HepG2 (cell line): ENCODE measurements around the gene PXMP4. TPM values are rescaled to one million over a fixed set of nuclear protein-coding genes. Genes with fewer than 3 reads are reported as not detected.

Experiments
- CEBPZ ChIP-seq: IDR thresholded peaks from 2 replicates; pipeline ENCODE4 v1.6.1; 2012; ENCODE audit warnings: low read length, improper control_type of control experiment
- CHD4 ChIP-seq: fragments of 200-600 bp; sonication (generic); IDR thresholded peaks from 2 replicates; pipeline ENCODE4 v1.7.0; 2017; ENCODE audit warnings: mild to moderate bottlenecking, low read length, borderline replicate concordance
- FOXP4 ChIP-seq: sonication (generic); formaldehyde crosslinking; IDR thresholded peaks from 2 replicates; pipeline ENCODE4 v1.4.0; 2020; ENCODE audit warnings: missing genetic modification reagents
- GATA4 ChIP-seq: sonication (generic); IDR thresholded peaks from 2 replicates; pipeline ENCODE4 v1.6.1; 2016; ENCODE audit warnings: antibody characterized with exemption, low read depth, borderline replicate concordance
- GFI1 ChIP-seq: sonication (generic); formaldehyde crosslinking; IDR thresholded peaks from 2 replicates; pipeline ENCODE4 v1.5.0; 2020; ENCODE audit warnings: missing genetic modification reagents, mild to moderate bottlenecking, borderline replicate concordance
- HOMEZ ChIP-seq: IDR thresholded peaks from 2 replicates; pipeline ENCODE4 v1.6.1; 2016; ENCODE audit warnings: low read depth
- NAIF1 ChIP-seq: sonication (generic); formaldehyde crosslinking; IDR thresholded peaks from 2 replicates; pipeline ENCODE4 v1.5.0; 2020; ENCODE audit warnings: mild to moderate bottlenecking, missing genetic modification reagents, borderline replicate concordance
- PHF8 ChIP-seq: sonication (generic); formaldehyde crosslinking; IDR thresholded peaks from 2 replicates; pipeline ENCODE4 v1.5.0; 2020; ENCODE audit warnings: missing genetic modification reagents
- PITX1 ChIP-seq: sonication (generic); formaldehyde crosslinking; IDR thresholded peaks from 2 replicates; pipeline ENCODE4 v1.5.1; 2020; ENCODE audit warnings: mild to moderate bottlenecking, missing genetic modification reagents
- TEF ChIP-seq: sonication (generic); formaldehyde crosslinking; IDR thresholded peaks from 2 replicates; pipeline ENCODE4 v1.5.0; 2020; ENCODE audit warnings: missing genetic modification reagents
- ZFP90 ChIP-seq: sonication (generic); formaldehyde crosslinking; IDR thresholded peaks from 2 replicates; pipeline ENCODE4 v1.8.0; 2022; ENCODE audit warnings: missing genetic modification reagents, mild to moderate bottlenecking, inconsistent platforms, borderline replicate concordance
- ZMYM3 ChIP-seq: sonication (generic); formaldehyde crosslinking; IDR thresholded peaks from 2 replicates; pipeline ENCODE4 v1.5.1; 2020; ENCODE audit warnings: mild to moderate bottlenecking, missing genetic modification reagents
- ZNF160 ChIP-seq: sonication (generic); formaldehyde crosslinking; IDR thresholded peaks from 2 replicates; pipeline ENCODE4 v1.8.0; 2022; ENCODE audit warnings: mild to moderate bottlenecking, inconsistent platforms, missing genetic modification reagents
- ZNF230 ChIP-seq: sonication (generic); formaldehyde crosslinking; IDR thresholded peaks from 2 replicates; pipeline ENCODE4 v1.4.0; 2020; ENCODE audit warnings: mild to moderate bottlenecking, missing genetic modification reagents
- ZNF441 ChIP-seq: sonication (generic); formaldehyde crosslinking; IDR thresholded peaks from 2 replicates; pipeline ENCODE4 v1.7.0; 2021; ENCODE audit warnings: missing genetic modification reagents, borderline replicate concordance
- ZNF761 ChIP-seq: sonication (generic); formaldehyde crosslinking; conservative IDR thresholded peaks from 2 replicates; pipeline ENCODE4 v1.4.0; 2020; ENCODE audit warnings: mild to moderate bottlenecking, missing genetic modification reagents
- ZNF816 ChIP-seq: sonication (generic); formaldehyde crosslinking; IDR thresholded peaks from 2 replicates; pipeline ENCODE4 v1.8.0; 2022; ENCODE audit warnings: missing genetic modification reagents, mild to moderate bottlenecking, borderline replicate concordance
- polyA plus RNA-seq, 8 experiments: library from polyadenylated mRNA; depleted of rRNA in 3 of 8; stranded (reverse) in 7 of 8; unstranded in 1 of 8; fragments of >200 nt; fragmentation: Illumina TruSeq in 4 of 8; extraction: Trizol in 4 of 8; gene quantifications; 2 replicates each; pipeline versions ENCODE4 v1.2.1 to v1.2.3, GENCODE V29; 2011 to 2016; ENCODE audit warnings: low read depth in 4 of 8, missing spikeins in 1 of 8, mixed read lengths in 1 of 8; ENCODE audit not compliant: insufficient read depth in 1 of 8
- total RNA-seq, 5 experiments: library from RNA; depleted of rRNA; stranded (reverse); fragments of >200 nt; fragmentation: Illumina TruSeq; extraction: Trizol; gene quantifications; 2 replicates each; pipeline ENCODE4 v1.2.3, GENCODE V29; 2016; ENCODE audit warnings: low read depth in 1 of 5

The PXMP4 gene
- total and polyA plus RNA-seq, 2 of the 13 experiments (the other 11 are each of a cell fraction or from before 2014, with no cell fraction given): not detected

- no peak for TF ChIP-seq HOMEZ (CRISPR knock-in tag)
- no peak for TF ChIP-seq NAIF1 (CRISPR knock-in tag)
- peak; percentile 75 for TF ChIP-seq ZMYM3 (CRISPR knock-in tag)
- peak; percentile 77; the same call in 1 of the 2 replicates for TF ChIP-seq TEF (CRISPR knock-in tag)
- peak; percentile 50; the same call in 1 of the 2 replicates for TF ChIP-seq GATA4
- TF ChIP-seq PHF8: 0 out of 2 replicates have a peak, but pooled peaks have one; percentile 24
- peak; percentile 82; the same call in 1 of the 2 replicates for TF ChIP-seq CHD4
- TF ChIP-seq ZNF816 (CRISPR knock-in tag): peak; percentile 83
- no peak for TF ChIP-seq ZNF160 (CRISPR knock-in tag)
- peak; percentile 86 for TF ChIP-seq GFI1 (CRISPR knock-in tag)
- no peak; the same call in 1 of the 2 replicates for TF ChIP-seq ZNF761 (CRISPR knock-in tag)
- TF ChIP-seq PITX1 (CRISPR knock-in tag): peak; percentile 34; the same call in 1 of the 2 replicates
- TF ChIP-seq ZFP90: peak; percentile 78; the same call in 1 of the 2 replicates
- TF ChIP-seq ZNF230: no peak
- no peak; the same call in 1 of the 2 replicates for TF ChIP-seq ZNF441 (CRISPR knock-in tag)
- no peak for TF ChIP-seq CEBPZ
- TF ChIP-seq FOXP4 (CRISPR knock-in tag): peak; percentile 72
Measured at GRCh38 chr20:33724439-33725094, 4.5 kb upstream of the PXMP4 start (continued).
